Psoas muscle (tissue), 8 donors: ENCODE results near the gene VAMP1. TPM values are rescaled to one million over a fixed set of nuclear protein-coding genes. Genes with fewer than 3 reads are reported as not detected.
"Not testable (repeated sequence)": the region's sequence is repeated elsewhere in the genome, so short reads cannot be mapped to it uniquely, and the experiment has no call there.

Experiments
- ATAC-seq, 4 donors: fragments of 200-7000 bp; cut with Tn5 transposase; one replicate each; pipeline ENCODE4 v1.9.1; 2020; ENCODE audit warnings: moderate library complexity in 3 of 4, mild to moderate bottlenecking in 2 of 4
- DNase-seq, 2 donors: peaks; one replicate each; pipeline ENCODE4 v3.0.0-alpha.2; 2020
- H3K27ac ChIP-seq: fragments of 200-600 bp; one replicate; pipeline ENCODE4 v1.8.0; 2022
- H3K27me3 ChIP-seq, 3 donors: fragments of 200-600 bp in 1 of 3; one replicate each; pipeline versions ENCODE4 v1.6.1 to v1.8.0; 2013 to 2022; ENCODE audit warnings: low read length in 2 of 3, mild to moderate bottlenecking in 2 of 3, moderate library complexity in 1 of 3; ENCODE audit not compliant: insufficient read depth in 3 of 3
- H3K36me3 ChIP-seq, 2 donors: fragments of 200-600 bp in 1 of 2; one replicate each; pipeline versions ENCODE4 v1.6.1 to v1.8.0; 2013 to 2022; ENCODE audit warnings: low read depth in 1 of 2, mild to moderate bottlenecking in 1 of 2, moderate library complexity in 1 of 2; ENCODE audit not compliant: insufficient read depth in 1 of 2
- H3K4me1 ChIP-seq: fragments of 200-600 bp; one replicate; pipeline ENCODE4 v1.8.0; 2022
- H3K4me3 ChIP-seq: fragments of 200-600 bp; one replicate; pipeline ENCODE4 v1.8.0; 2022; ENCODE audit warnings: mild to moderate bottlenecking
- H3K9me3 ChIP-seq: fragments of 200-600 bp; one replicate; pipeline ENCODE4 v1.8.0; 2022
- CTCF ChIP-seq: fragments of 200-600 bp; IDR thresholded peaks from one replicate; pipeline ENCODE4 v1.8.0; 2022; ENCODE audit warnings: antibody characterized with exemption
- WGBS, 3 donors: extraction: QIAGEN DNeasy Blood & Tissue Kit; methylation state at CpG; one replicate each; pipeline versions ENCODE4 v1.1.6 to v1.1.7; 2013; 5-methylcytosine and 5-hydroxymethylcytosine counted together
- intact Hi-C, 2 donors: fragments of 100-400 bp; cut with DNase I; formaldehyde crosslinking; loops; one replicate each; pipeline versions ENCODE4 v1.11.0 to v1.14.2; 2022
- polyA plus RNA-seq, 3 donors: library from polyadenylated mRNA; stranded (reverse); fragments of 200-250 nt; gene quantifications; one replicate each; pipeline ENCODE4 v1.2.3, GENCODE V29; 2013
- total RNA-seq, 4 donors: library from RNA; stranded (reverse); fragmentation: NEBNext Ultra II Directional in 2 of 4; extraction: Animal tissue kit (Norgen Biotek cat#: 25700) in 2 of 4; gene quantifications; one replicate each; pipeline versions ENCODE4 v1.2.1 to v1.2.4, GENCODE V29; 2021 to 2023
- donor health status: healthy with polysubstance abuse.
- donor health status: DM: no; HTN: no; CAD: no; lungs with moderate emphysema.
- donor health status: Bipolar disorder and iron deficiency.
- donor health status: healthy.
- donor health status: DM: yes; HTN: yes; CAD: no.
- donor health status: DM: no; HTN: no; CAD: no.
- donor health status: DM: no; HTN: no; CAD: no.
- donor health status: DM: yes; HTN: yes; CAD: no.

Gene VAMP1
- total and polyA plus RNA-seq, 7 donors: 1.5 to 16.9 (median 2.1) TPM

- intact Hi-C loops: loop anchor here in 1 of 2 donors (1.0 to 10.0 kb wide), 3 partner anchors 23 to 192 kb away; partner anchors contain the start of genes GAPDH, VAMP1 and ZNF384
- H3K9me3 ChIP-seq: no peaks in the 10 kb centered on the region
- H3K27me3 ChIP-seq: no peaks in the 10 kb centered on the region
- H3K4me3 ChIP-seq: peak within 1 kb of the TSS; percentile 89
- peak; percentile 94 to 96 (median 96) for ATAC-seq
- peaks cover 21% of the 10 kb centered on the region for H3K4me1 ChIP-seq
- TF ChIP-seq CTCF: no peak
- DNase-seq: peak; percentile 98 to 99
- H3K27ac ChIP-seq: peak within 1 kb of the TSS; percentile 99
- 0 to 1% (median 1%) methylated on average over 38 to 39 of the region's 39 CpGs for WGBS, 3 donors
- H3K36me3 ChIP-seq: peaks cover 6 to 48% of the 10 kb centered on the region in 2 donors
Observed at GRCh38 chr12:6492838-6493496, 22.5 kb upstream of the VAMP1 start, which contains the start of gene MRPL51. Gene MRPL51 (minus strand): TSS chr12:6493262. CDS start chr12:6493136, 126 bp downstream.

- DNase-seq, ATAC-seq, H3K27me3 ChIP-seq, H3K9me3 ChIP-seq, H3K27ac ChIP-seq, H3K4me3 ChIP-seq: not testable (repeated sequence)
- WGBS, 3 donors: 96 to 100% (median 97%) methylated on average over 1 of the region's 1 CpG
- Histone ChIP-seq H3K4me1 (peaks cover 21% of the 10 kb centered on the region), H3K36me3 (peaks cover 6 to 26% of the 10 kb centered on the region in 2 donors)
- intact Hi-C loops: loop anchor here in 1 of 2 donors (5.0 to 10.0 kb wide), 2 partner anchors 42 to 194 kb away; partner anchors contain the start of genes GAPDH and ZNF384
Observed at GRCh38 chr12:6490673-6491072, 20.2 kb upstream of the VAMP1 start.

GRCh38 chr12:6489449-6489848, 19.0 kb upstream of the VAMP1 start:
- Histone ChIP-seq H3K36me3 (peaks cover 6 to 18% of the 10 kb centered on the region in 2 donors), H3K9me3 (no peaks in the 10 kb centered on the region), H3K27me3 (no peaks in the 10 kb centered on the region), H3K4me3 (no peak overlapping the region), H3K4me1 (peaks cover 8% of the 10 kb centered on the region), H3K27ac (no peak overlapping the region)
- DNase-seq: no peak
- ATAC-seq: no peak
- intact Hi-C loops: no loop called here
- 60 to 70% (median 60%) methylated on average over 4 of the region's 4 CpGs for WGBS, 3 donors
- TF ChIP-seq CTCF: no peak

- H3K27me3 ChIP-seq: no peaks in the 10 kb centered on the region
- whole genome bisulfite sequencing, 3 donors: 74 to 83% (median 74%) methylated on average over 1 of the region's 1 CpG
- TF ChIP-seq CTCF: no peak
- DNase-seq: no peak
- H3K27ac ChIP-seq: no peak overlapping the region
- H3K4me3 ChIP-seq: no peak overlapping the region
- H3K9me3 ChIP-seq: no peaks in the 10 kb centered on the region
- H3K36me3 ChIP-seq: peaks cover 6 to 18% of the 10 kb centered on the region in 2 donors
- intact Hi-C loops: no loop called here
- H3K4me1 ChIP-seq: peaks cover 6% of the 10 kb centered on the region
- no peak for ATAC-seq
Observed at GRCh38 chr12:6488240-6488639, 17.8 kb upstream of the VAMP1 start.

- Histone ChIP-seq H3K4me1 (no peaks in the 10 kb centered on the region), H3K9me3 (no peaks in the 10 kb centered on the region), H3K36me3 (no peaks in the 10 kb centered on the region), H3K27me3 (no peaks in the 10 kb centered on the region), H3K27ac (no peak overlapping the region), H3K4me3 (no peak overlapping the region)
- ATAC-seq (no peak), DNase-seq (no peak)
- intact Hi-C loops: no loop called here
- WGBS, 3 donors: 81 to 85% (median 84%) methylated on average over 19 to 20 of the region's 20 CpGs
- TF ChIP-seq CTCF: no peak
Observed at GRCh38 chr12:6478416-6478815, 7.9 kb upstream of the VAMP1 start.

- DNase-seq, H3K9me3 ChIP-seq, H3K27me3 ChIP-seq, H3K27ac ChIP-seq, H3K36me3 ChIP-seq, ATAC-seq, intact Hi-C loops, H3K4me3 ChIP-seq, H3K4me1 ChIP-seq: not testable (repeated sequence)
- 88 to 91% (median 89%) methylated on average over 36 to 37 of the region's 37 CpGs for WGBS, 3 donors
Observed at GRCh38 chr12:6477601-6478377, 7.3 kb upstream of the VAMP1 start.
